Umbilical cord (tissue), 2 donors: ENCODE results near the gene P2RX7. TPM values are rescaled to one million over a fixed set of nuclear protein-coding genes. Genes with fewer than 3 reads are reported as not detected.
A peak's percentile ranks its signal among the peaks of the same experiment; 100 is the strongest.

Source experiments
- DNase-seq: peaks from one replicate; pipeline ENCODE4 v3.0.0-alpha.2; 2015; ENCODE audit warnings: low spot score
- total RNA-seq: library from RNA; depleted of rRNA; stranded (reverse); fragments of >200 nt; gene quantifications from one replicate; pipeline ENCODE4 v1.2.3, GENCODE V29; 2014; ENCODE audit warnings: low replicate concordance; ENCODE audit not compliant: insufficient read depth

Gene P2RX7
- total RNA-seq, 1 donor from 2014 or later: 5.3 TPM

GRCh38 chr12:121228919-121229665 is 96.4 kb downstream of the P2RX7 start:
- no peak for DNase-seq

- peak; percentile 63 for DNase-seq
Observed at GRCh38 chr12:121229826-121230537, 97.3 kb downstream of the P2RX7 start.

GRCh38 chr12:121230538-121230907 is 97.8 kb downstream of the P2RX7 start:
- DNase-seq: no peak

- DNase-seq: no peak
Observed at GRCh38 chr12:121232163-121232562, 99.5 kb downstream of the P2RX7 start.

- no peak for DNase-seq
Observed at GRCh38 chr12:121232977-121233627, 100.4 kb downstream of the P2RX7 start.

- no peak for DNase-seq
Observed at GRCh38 chr12:121233628-121234020, 100.9 kb downstream of the P2RX7 start.

- no peak for DNase-seq
Observed at GRCh38 chr12:121236776-121237175, 104.1 kb downstream of the P2RX7 start.

GRCh38 chr12:121237415-121237814 is 104.7 kb downstream of the P2RX7 start:
- DNase-seq: no peak

Other genes with a start within 250 kb of the P2RX7 start
- gene SPPL3, start 228.5 kb upstream of the P2RX7 start, total RNA-seq: 29.6 TPM
- 2.2 TPM for gene HNF1A, start 154.3 kb upstream of the P2RX7 start, total RNA-seq
- 15.9 TPM for gene C12orf43, start 116.4 kb upstream of the P2RX7 start, total RNA-seq
- 1.2 TPM for gene OASL, start 93.6 kb upstream of the P2RX7 start, total RNA-seq
- 36.1 TPM for gene P2RX4, start 77.3 kb downstream of the P2RX7 start, total RNA-seq
- 16.9 TPM for gene CAMKK2, start 163.8 kb downstream of the P2RX7 start, total RNA-seq
- gene ANAPC5, start 219.5 kb downstream of the P2RX7 start, total RNA-seq: 139 TPM